H1 (cell line): ENCODE data around the gene GALNT6. TPM values are rescaled to one million over a fixed set of nuclear protein-coding genes. Genes with fewer than 3 reads are reported as not detected.

Source experiments
- CTCF ChIA-PET: fragments of 300-600 bp; sonication (Branson Sonifier 250); formaldehyde crosslinking; loops from one replicate; lab custom pipeline; 2021; ENCODE audit not compliant: partially characterized antibody; lab: Charles Lee
- POLR2A ChIA-PET: fragments of 300-600 bp; sonication (Branson Sonifier 250); formaldehyde crosslinking; loops from one replicate; lab custom pipeline; 2021; ENCODE audit warnings: inconsistent platforms; ENCODE audit not compliant: partially characterized antibody; lab: Charles Lee
- DNase-seq, 2 experiments: peaks; one replicate each; pipeline versions ENCODE4 v3.0.0 to v3.0.0-alpha.2; 2010 to 2022; ENCODE audit warnings: low spot score in 2 of 2, low read depth in 1 of 2, mixed read lengths in 1 of 2
- FAIRE-seq: peaks from 2 replicates; lab custom pipeline; 2011; peaks lifted over from hg19 to GRCh38; lab: Jason Lieb, UNC
- H2AFZ ChIP-seq: 2 replicates; pipeline ENCODE4 v1.8.1; 2012; ENCODE audit warnings: low read length, inconsistent platforms
- H2AK5ac ChIP-seq: 2 replicates; pipeline ENCODE4 v1.6.1; 2013; ENCODE audit warnings: low read depth, low read length
- H2BK120ac ChIP-seq: replicated peaks from 2 replicates; pipeline ENCODE3; 2013; ENCODE audit warnings: low read depth, low read length, inconsistent platforms
- H2BK12ac ChIP-seq: 2 replicates; pipeline ENCODE4 v1.6.1; 2013; ENCODE audit warnings: low read depth, low read length
- H2BK15ac ChIP-seq: 2 replicates; pipeline ENCODE4 v1.6.1; 2013; ENCODE audit warnings: low read length
- H2BK20ac ChIP-seq: 2 replicates; pipeline ENCODE4 v1.6.1; 2013; ENCODE audit warnings: low read length
- H2BK5ac ChIP-seq: 2 replicates; pipeline ENCODE4 v1.6.1; 2013; ENCODE audit warnings: low read depth, low read length
- H3K14ac ChIP-seq: 2 replicates; pipeline ENCODE4 v1.6.1; 2013; ENCODE audit warnings: inconsistent platforms; ENCODE audit not compliant: insufficient read length
- H3K18ac ChIP-seq: 2 replicates; pipeline ENCODE4 v1.6.1; 2013; ENCODE audit warnings: low read length; ENCODE audit errors: extremely low read depth
- H3K23ac ChIP-seq: 2 replicates; pipeline ENCODE4 v1.6.1; 2013; ENCODE audit warnings: inconsistent platforms; ENCODE audit not compliant: insufficient read length
- H3K23me2 ChIP-seq: 2 replicates; pipeline ENCODE4 v1.6.1; 2013; ENCODE audit warnings: low read depth, low read length
- H3K27ac ChIP-seq: 2 replicates; pipeline ENCODE4 v1.6.1; 2011; ENCODE audit warnings: low read depth, low read length, inconsistent platforms
- H3K27me3 ChIP-seq, 4 experiments: replicated peaks in 1 of 4; 1 replicate in 1 of 4; 2 replicates in 3 of 4; pipeline versions ENCODE4 v1.6.1 to v1.8.1; 2011 to 2013; ENCODE audit warnings: low read length in 3 of 4, mild to moderate bottlenecking in 3 of 4, inconsistent platforms in 2 of 4, mixed read lengths in 2 of 4, moderate library complexity in 1 of 4; ENCODE audit not compliant: control insufficient read depth in 3 of 4, insufficient read depth in 3 of 4; ENCODE audit errors: extremely low read depth in 1 of 4
- H3K36me3 ChIP-seq, 4 experiments: 2 replicates each; pipeline versions ENCODE4 v1.6.1 to v1.8.1; 2011 to 2013; ENCODE audit warnings: mild to moderate bottlenecking in 4 of 4, low read length in 3 of 4, moderate library complexity in 2 of 4, control low read depth in 1 of 4, inconsistent platforms in 1 of 4; ENCODE audit not compliant: insufficient read depth in 4 of 4, control insufficient read depth in 2 of 4
- H3K4ac ChIP-seq: replicated peaks from 2 replicates; pipeline ENCODE3; 2013; ENCODE audit warnings: low read length, low read depth, mixed read lengths, inconsistent platforms; ENCODE audit not compliant: insufficient read length
- H3K4me1 ChIP-seq, 4 experiments: replicated peaks in 1 of 4; 1 replicate in 1 of 4; 2 replicates in 3 of 4; pipeline versions ENCODE4 v1.6.1 to v1.8.1; 2011 to 2013; ENCODE audit warnings: low read length in 3 of 4, inconsistent platforms in 2 of 4, mixed read lengths in 1 of 4; ENCODE audit not compliant: insufficient read depth in 4 of 4, control insufficient read depth in 3 of 4
- H3K4me2 ChIP-seq, 2 experiments: 2 replicates each; pipeline versions ENCODE4 v1.6.1 to v1.8.1; 2011 to 2013; ENCODE audit warnings: low read depth in 2 of 2, low read length in 2 of 2, control low read depth in 1 of 2, inconsistent platforms in 1 of 2, mild to moderate bottlenecking in 1 of 2; ENCODE audit not compliant: insufficient read depth in 1 of 2
- H3K4me3 ChIP-seq, 4 experiments: fragments of 200-600, 300-600 bp in 1 of 4; sonication (generic), shearing (Covaris generic), sonication (Bioruptor Twin) in 1 of 4; 2 replicates each; pipeline versions ENCODE4 v1.5.1 to v1.8.1; 2011 to 2016; ENCODE audit warnings: low read length in 4 of 4, low read depth in 3 of 4, control low read depth in 2 of 4, inconsistent platforms in 2 of 4, mild to moderate bottlenecking in 2 of 4, mixed read lengths in 1 of 4, moderate library complexity in 1 of 4; ENCODE audit not compliant: insufficient read depth in 2 of 4; ENCODE audit errors: extremely low read depth in 1 of 4
- H3K56ac ChIP-seq: replicated peaks from 2 replicates; pipeline ENCODE3; 2013; ENCODE audit warnings: low read depth, mild to moderate bottlenecking, mixed read lengths, low read length, inconsistent platforms; ENCODE audit not compliant: insufficient read length
- H3K79me1 ChIP-seq: 2 replicates; pipeline ENCODE4 v1.6.1; 2013; ENCODE audit warnings: low read depth, low read length, control low read depth
- H3K79me2 ChIP-seq, 2 experiments: 2 replicates each; pipeline versions ENCODE4 v1.6.1 to v1.8.1; 2012 to 2013; ENCODE audit warnings: low read length in 2 of 2, mild to moderate bottlenecking in 2 of 2, inconsistent platforms in 1 of 2; ENCODE audit not compliant: insufficient read depth in 2 of 2, control insufficient read depth in 1 of 2
- H3K9ac ChIP-seq, 4 experiments: replicated peaks in 1 of 4; 1 replicate in 1 of 4; 2 replicates in 3 of 4; pipeline versions ENCODE4 v1.6.1 to v1.8.1; 2011 to 2013; ENCODE audit warnings: low read depth in 3 of 4, low read length in 3 of 4, control low read depth in 2 of 4, mild to moderate bottlenecking in 2 of 4, moderate library complexity in 2 of 4, inconsistent platforms in 1 of 4; ENCODE audit errors: extremely low read depth in 1 of 4
- H3K9me3 ChIP-seq, 2 experiments: 2 replicates each; pipeline versions ENCODE4 v1.6.1 to v1.8.1; 2012 to 2013; ENCODE audit warnings: mild to moderate bottlenecking in 2 of 2, moderate library complexity in 2 of 2, control low read depth in 1 of 2, inconsistent platforms in 1 of 2, low read depth in 1 of 2, low read length in 1 of 2, mixed read lengths in 1 of 2; ENCODE audit not compliant: insufficient read depth in 2 of 2
- H4K20me1 ChIP-seq, 2 experiments: replicated peaks in 1 of 2; 2 replicates each; pipeline versions ENCODE3 to v1.8.1; 2011 to 2013; ENCODE audit warnings: inconsistent platforms in 2 of 2, low read length in 2 of 2, mild to moderate bottlenecking in 1 of 2; ENCODE audit not compliant: insufficient read depth in 2 of 2, control insufficient read depth in 1 of 2
- H4K5ac ChIP-seq: 2 replicates; pipeline ENCODE4 v1.6.1; 2013; ENCODE audit warnings: low read length, low read depth, mixed read lengths, inconsistent platforms; ENCODE audit not compliant: insufficient read length
- H4K8ac ChIP-seq: 2 replicates; pipeline ENCODE4 v1.8.0; 2013; ENCODE audit warnings: mild to moderate bottlenecking, moderate library complexity, low read length, inconsistent platforms; ENCODE audit not compliant: insufficient read depth; ENCODE audit errors: extremely low read depth
- H4K91ac ChIP-seq: replicated peaks from 2 replicates; pipeline ENCODE3; 2013; ENCODE audit warnings: low read length, mixed read lengths, inconsistent platforms; ENCODE audit not compliant: insufficient read length
- CBX5 ChIP-seq: fragments of 300-800, 300-1000 bp; sonication (generic); IDR thresholded peaks from 2 replicates; pipeline ENCODE4 v1.7.1; 2016; ENCODE audit warnings: antibody characterized with exemption, low read length, low read depth
- JUN ChIP-seq: IDR thresholded peaks from 2 replicates; pipeline ENCODE4 v1.6.1; 2011; ENCODE audit warnings: low read depth, mild to moderate bottlenecking, improper control_type of control experiment, low read length
- MAFK ChIP-seq: IDR thresholded peaks from 2 replicates; pipeline ENCODE4 v1.6.1; 2012; ENCODE audit warnings: low read depth, mild to moderate bottlenecking, improper control_type of control experiment, low read length
- SIN3A ChIP-seq, 2 experiments: IDR thresholded peaks in 1 of 2; conservative IDR thresholded peaks in 1 of 2; 2 replicates each; pipeline ENCODE4 v1.6.1; 2011 to 2012; ENCODE audit warnings: low read length in 2 of 2, improper control_type of control experiment in 1 of 2, low read depth in 1 of 2, mild to moderate bottlenecking in 1 of 2
- SIRT6 ChIP-seq: IDR thresholded peaks from one replicate; pipeline ENCODE4 v1.7.1; 2012; ENCODE audit warnings: low read length, inconsistent platforms
- SRF ChIP-seq: IDR thresholded peaks from 2 replicates; pipeline ENCODE4 v1.6.1; 2011; ENCODE audit warnings: mild to moderate bottlenecking, low read depth, low read length, moderate library complexity
- TAF1 ChIP-seq: IDR thresholded peaks from 2 replicates; pipeline ENCODE4 v1.6.1; 2011; ENCODE audit warnings: mild to moderate bottlenecking, low read depth, low read length
- WGBS, 2 experiments: shearing (Covaris generic) in 1 of 2; methylation state at CpG; one replicate each; pipeline versions ENCODE4 v1.1.6 to v1.1.7; 2013 to 2015; ENCODE audit warnings: low lambda C conversion rate in 2 of 2, mixed read lengths in 2 of 2, inconsistent platforms in 1 of 2, low coverage in 1 of 2, missing lambda C conversion rate in 1 of 2; ENCODE audit not compliant: insufficient replicate concordance in 2 of 2, insufficient coverage in 1 of 2, insufficient read length in 1 of 2; ENCODE audit errors: extremely low coverage in 1 of 2, missing lambda C conversion rate in 1 of 2; 5-methylcytosine and 5-hydroxymethylcytosine counted together
- polyA plus RNA-seq, 7 experiments: library from polyadenylated mRNA; depleted of rRNA in 3 of 7; stranded (reverse) in 5 of 7; unstranded in 2 of 7; fragments of >200 nt in 5 of 7; fragments of 200-250 nt in 2 of 7; gene quantifications; 1 replicate in 5 of 7; 2 replicates in 1 of 7; 4 replicates in 1 of 7; pipeline versions ENCODE4 v1.2.1 to v1.2.3, GENCODE V29; 2011 to 2013; ENCODE audit warnings: missing spikeins in 2 of 7, mixed read lengths in 2 of 7
- total RNA-seq: library from RNA; stranded (reverse); fragmentation: NEBNext Ultra II Directional; extraction: Animal tissue kit (Norgen Biotek cat#: 25700); gene quantifications from 2 replicates; pipeline ENCODE4 v1.2.1, GENCODE V29; 2021

Gene GALNT6
- total and polyA plus RNA-seq, 2 of the 8 experiments (the other 6 are each of a cell fraction or from before 2014, with no cell fraction given), result 5.8 to 10.7 TPM

- 95% methylated on average over 4 of the region's 4 CpGs; no CpG with 5 or more reads in 1 of the 2 experiments for WGBS, 2 experiments
- ChIA-PET POLR2A (interaction anchor here (2.6 kb wide), 1 partner anchor 78 kb away, joined by 10 read pairs; the partner anchor contains the start of gene SMAGP), CTCF (interaction anchor here (0.7 to 10.2 kb wide), 8 partner anchors 8 to 202 kb away, joined by 3 to 119 read pairs (median 4); partner anchors contain the start of gene SMAGP)
- Histone ChIP-seq H3K79me2 (no peaks in the 10 kb centered on the region), H3K36me3 (no peaks in the 10 kb centered on the region), H3K9me3 (no peaks in the 10 kb centered on the region), H3K27me3 (no peaks in the 10 kb centered on the region), H2BK5ac (no peak overlapping the region), H3K56ac (no peak overlapping the region), H3K23me2 (no peaks in the 10 kb centered on the region), H2BK12ac (no peak overlapping the region), H2BK20ac (no peak overlapping the region), H3K23ac (no peak overlapping the region), H3K4me3 (no peak overlapping the region), H2BK15ac (no peak overlapping the region), H2AK5ac (no peak overlapping the region), H4K8ac (no peak overlapping the region), H4K20me1 (no peaks in the 10 kb centered on the region), H3K18ac (no peak overlapping the region), H3K9ac (no peak overlapping the region), H2BK120ac (no peak overlapping the region), H3K14ac (no peak overlapping the region), H3K4me2 (no peak overlapping the region), H3K79me1 (no peaks in the 10 kb centered on the region), H4K91ac (no peak overlapping the region), H3K4ac (no peak overlapping the region), H3K27ac (no peak overlapping the region), H2AFZ (no peak overlapping the region), H4K5ac (no peak overlapping the region), H3K4me1 (peaks cover 0 to 4% (median 2%) of the 10 kb centered on the region in 4 experiments; a peak in 1 of 7 replicates)
- TF ChIP-seq JUN (no peak), TAF1 (no peak), MAFK (no peak), SRF (no peak), SIRT6 (no peak), SIN3A (conservative IDR thresholded peaks at IDR 0.05 in 1 of 2, IDR thresholded peaks at IDR 0.05 in 1 of 2; ENCODE audit: low read depth in 1 of 2, low read length in 2 of 2) (no peak), CBX5 (no peak)
- no peak for DNase-seq
- no peak for FAIRE-seq
Measured at GRCh38 chr12:51348116-51348515, 43.1 kb downstream of the GALNT6 start.
